Measurements from ENCODE around the gene CLDN34.
A peak's percentile ranks its signal among the peaks of the same experiment; 100 is the strongest.

The CLDN34 gene

DNA sequence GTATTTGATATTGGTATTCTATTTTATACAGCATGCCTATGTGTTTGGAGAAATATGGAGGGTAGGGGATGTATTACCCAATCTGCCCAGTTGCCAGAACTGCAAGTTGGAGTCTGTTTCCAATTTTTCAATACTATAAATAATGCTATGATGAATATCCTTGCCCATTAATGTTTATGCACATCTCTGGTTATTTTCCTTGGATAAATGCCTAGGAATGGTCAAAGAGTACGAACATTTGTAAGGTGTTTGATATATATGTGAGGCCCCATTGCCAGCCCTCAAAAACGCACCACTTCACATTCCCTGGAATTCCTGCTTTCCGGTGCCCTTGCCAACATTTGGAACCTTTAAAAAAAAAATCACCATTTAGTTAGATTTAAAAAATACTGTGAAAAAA, 34.3 kb downstream of the CLDN34 start:
- in situ Hi-C loops (cut with HindIII; ENCODE audit: low sequenced_read_pairs): no loop called here
- peak; percentile 33 for DNase-seq (ENCODE audit: low read depth)

DNA sequence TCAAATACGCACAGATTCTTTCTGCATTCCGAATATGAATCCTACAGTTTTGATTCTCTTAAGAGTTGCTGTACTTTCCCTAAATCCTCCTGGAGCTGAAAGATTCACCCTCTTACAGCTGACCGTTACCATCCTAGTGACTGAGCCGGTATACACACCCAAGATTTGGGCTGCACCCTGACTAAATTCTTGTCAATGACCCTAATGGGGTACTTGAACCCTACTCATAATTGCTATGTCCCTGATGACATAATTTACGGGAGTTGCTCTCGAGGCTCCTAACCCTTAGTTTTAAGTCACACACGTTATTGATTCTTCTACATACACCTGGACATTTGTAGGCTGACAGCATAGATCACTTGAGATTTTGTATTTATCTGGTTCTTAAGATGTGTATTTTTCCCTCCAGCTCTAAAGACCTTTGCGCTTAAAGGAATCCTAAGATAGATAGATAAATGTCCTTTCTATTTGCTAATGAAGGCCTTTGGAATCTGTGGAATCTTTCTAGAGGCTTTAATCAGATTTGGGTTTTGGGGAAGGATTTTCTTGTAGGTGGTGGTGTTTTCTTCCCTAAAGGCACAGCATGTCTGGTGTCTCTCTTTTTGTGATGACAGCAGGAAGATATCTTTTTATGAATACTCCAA, 37.8 kb downstream of the CLDN34 start:
- in situ Hi-C loops (cut with HindIII; ENCODE audit: low sequenced_read_pairs): no loop called here
- DNase-seq (ENCODE audit: low read depth): no peak
- no peak overlapping the region for H3K4me3 ChIP-seq (ENCODE audit: low read depth, low read length)
- TF ChIP-seq, protein P1, sequence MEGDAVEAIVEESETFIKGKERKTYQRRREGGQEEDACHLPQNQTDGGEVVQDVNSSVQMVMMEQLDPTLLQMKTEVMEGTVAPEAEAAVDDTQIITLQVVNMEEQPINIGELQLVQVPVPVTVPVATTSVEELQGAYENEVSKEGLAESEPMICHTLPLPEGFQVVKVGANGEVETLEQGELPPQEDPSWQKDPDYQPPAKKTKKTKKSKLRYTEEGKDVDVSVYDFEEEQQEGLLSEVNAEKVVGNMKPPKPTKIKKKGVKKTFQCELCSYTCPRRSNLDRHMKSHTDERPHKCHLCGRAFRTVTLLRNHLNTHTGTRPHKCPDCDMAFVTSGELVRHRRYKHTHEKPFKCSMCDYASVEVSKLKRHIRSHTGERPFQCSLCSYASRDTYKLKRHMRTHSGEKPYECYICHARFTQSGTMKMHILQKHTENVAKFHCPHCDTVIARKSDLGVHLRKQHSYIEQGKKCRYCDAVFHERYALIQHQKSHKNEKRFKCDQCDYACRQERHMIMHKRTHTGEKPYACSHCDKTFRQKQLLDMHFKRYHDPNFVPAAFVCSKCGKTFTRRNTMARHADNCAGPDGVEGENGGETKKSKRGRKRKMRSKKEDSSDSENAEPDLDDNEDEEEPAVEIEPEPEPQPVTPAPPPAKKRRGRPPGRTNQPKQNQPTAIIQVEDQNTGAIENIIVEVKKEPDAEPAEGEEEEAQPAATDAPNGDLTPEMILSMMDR (IDR thresholded peaks at IDR 0.05; ENCODE audit: low read depth, low read length, missing control alignments): no peak

More for the DNA sequence above, 34.3 kb downstream of the CLDN34 start:
- TF ChIP-seq, protein P1 (IDR thresholded peaks at IDR 0.05; ENCODE audit: low read depth, low read length, missing control alignments): no peak
- no peak overlapping the region for H3K4me3 ChIP-seq (ENCODE audit: low read depth, low read length)

DNA sequence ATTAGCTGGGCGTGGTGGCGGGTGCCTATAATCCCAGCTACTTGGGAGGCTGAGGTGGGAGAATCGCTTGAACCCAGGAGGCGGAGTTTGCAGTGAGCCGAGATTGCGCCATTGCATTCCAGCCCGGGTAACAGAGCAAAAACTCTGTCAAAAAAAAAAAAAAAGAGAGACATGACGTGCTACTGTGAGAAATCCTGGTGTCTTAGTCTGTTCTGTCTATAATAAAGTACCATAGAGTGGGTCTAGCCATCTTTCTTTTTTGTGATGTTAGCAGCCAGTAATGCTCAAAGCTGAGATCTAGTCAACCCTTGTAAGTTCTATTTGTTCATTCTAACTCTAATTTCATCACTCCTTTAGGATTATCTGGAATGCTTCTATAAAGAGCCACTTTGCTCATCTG, 38.9 kb downstream of the CLDN34 start:
- no peak overlapping the region for H3K4me3 ChIP-seq (ENCODE audit: low read depth, low read length)
- in situ Hi-C loops (cut with HindIII; ENCODE audit: low sequenced_read_pairs): no loop called here
- no peak for DNase-seq (ENCODE audit: low read depth)
- TF ChIP-seq, protein P1 (IDR thresholded peaks at IDR 0.05; ENCODE audit: low read depth, low read length, missing control alignments): no peak

DNA sequence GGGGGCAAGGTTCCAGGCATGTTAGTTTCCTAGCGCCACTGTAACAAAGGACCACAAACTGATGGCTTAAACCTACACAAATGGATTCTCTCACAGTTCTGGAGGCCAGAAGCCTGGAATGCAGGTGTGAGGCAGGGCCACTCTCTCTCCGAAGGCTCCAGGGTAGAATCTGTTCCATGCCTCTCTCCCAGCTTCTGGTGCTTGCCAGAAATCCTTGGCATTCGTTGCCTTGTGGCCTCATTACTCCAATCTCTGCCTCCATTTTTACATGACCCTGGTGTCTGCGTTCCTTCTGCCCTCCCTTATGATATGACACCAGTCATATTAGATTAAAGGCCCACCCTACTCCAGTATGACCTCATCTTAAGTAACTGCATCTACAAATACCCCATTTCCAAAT, 39.6 kb downstream of the CLDN34 start:
- H3K4me3 ChIP-seq (ENCODE audit: low read depth, low read length): no peak overlapping the region
- no peak for DNase-seq (ENCODE audit: low read depth)
- in situ Hi-C loops (cut with HindIII; ENCODE audit: low sequenced_read_pairs): no loop called here
- TF ChIP-seq, protein P1 (IDR thresholded peaks at IDR 0.05; ENCODE audit: low read depth, low read length, missing control alignments): no peak

DNA sequence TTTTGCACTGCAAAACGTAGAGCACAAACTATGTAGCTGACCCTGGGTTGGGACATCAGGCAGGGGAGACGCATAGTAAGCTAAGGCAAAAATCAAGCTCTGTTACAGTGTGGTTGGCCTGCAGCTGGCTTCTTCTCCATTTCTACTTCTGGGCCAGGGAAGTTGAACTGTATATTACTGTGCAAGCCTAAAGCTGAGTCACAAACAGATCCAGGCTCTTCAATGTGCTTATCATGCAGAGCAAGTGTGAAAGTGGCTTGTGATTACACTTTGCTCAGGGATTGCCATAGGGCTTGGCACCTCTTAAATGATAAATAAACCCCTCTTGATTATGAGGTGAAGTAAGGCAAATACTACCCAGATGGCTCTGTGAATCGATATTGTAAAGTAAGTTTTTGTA, 40.5 kb downstream of the CLDN34 start:
- TF ChIP-seq, protein P1 (IDR thresholded peaks at IDR 0.05; ENCODE audit: low read depth, low read length, missing control alignments): no peak
- in situ Hi-C loops (cut with HindIII; ENCODE audit: low sequenced_read_pairs): no loop called here
- DNase-seq (ENCODE audit: low read depth): no peak
- H3K4me3 ChIP-seq (ENCODE audit: low read depth, low read length): no peak overlapping the region

DNA sequence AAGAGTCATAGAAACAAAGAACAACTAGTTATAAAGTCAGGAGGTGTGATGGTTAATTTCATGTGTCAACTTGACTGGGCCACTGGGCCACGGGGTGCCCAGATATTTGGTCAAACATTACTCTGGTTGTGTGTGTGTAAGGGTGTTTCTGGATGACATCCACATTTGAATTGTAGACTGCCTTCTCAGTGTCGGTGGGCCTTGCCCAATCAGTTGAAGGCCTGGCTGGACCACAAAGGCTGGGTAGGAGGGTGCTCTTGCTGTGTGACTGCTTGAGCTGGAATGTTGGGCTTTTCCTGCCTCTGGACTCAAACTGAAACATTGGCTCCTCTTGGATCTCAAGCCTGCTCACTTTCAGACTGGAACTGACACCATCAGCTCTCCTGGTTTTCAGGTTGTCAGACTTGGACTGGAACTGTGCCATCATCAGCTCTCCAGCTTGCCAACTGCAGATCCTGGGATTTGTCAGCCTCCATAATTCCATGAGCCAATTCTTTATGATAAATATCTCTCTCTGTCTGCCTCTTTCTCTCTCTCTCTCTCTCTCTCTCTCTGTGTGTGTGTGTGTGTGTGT, 41.4 kb downstream of the CLDN34 start:
- no peak overlapping the region for H3K4me3 ChIP-seq (ENCODE audit: low read depth, low read length)
- no peak for DNase-seq (ENCODE audit: low read depth)
- in situ Hi-C loops (cut with HindIII; ENCODE audit: low sequenced_read_pairs): no loop called here
- TF ChIP-seq, protein P1 (IDR thresholded peaks at IDR 0.05; ENCODE audit: low read depth, low read length, missing control alignments): no peak
